ENCODE measurements around the gene CFAP210. TPM values are rescaled to one million over a fixed set of nuclear protein-coding genes. Genes with fewer than 3 reads are reported as not detected.

CFAP210 gene
- total RNA-seq, 4 donors from 2014 or later = not detected

- no peak for DNase-seq
- Histone ChIP-seq H3K36me3 (no peaks in the 10 kb centered on the region), H3K4me3 (no peak overlapping the region), H3K4me1 (no peaks in the 10 kb centered on the region), H3K9me3 (no peaks in the 10 kb centered on the region), H3K27me3 (peaks cover 0 to 6% (median 0%) of the 10 kb centered on the region in 4 donors), H3K27ac (no peak overlapping the region)
- intact Hi-C loops (cut with DNase I) = no loop called here
- WGBS, 2 donors = 40 to 83% methylated on average over 1 of the region's 1 CpG
- TF ChIP-seq POLR2A (IDR thresholded peaks at IDR 0.05) (no peak), CTCF (IDR thresholded peaks at IDR 0.05) (no peak)
These were observed 34.9 kb downstream of the CFAP210 start for GRCh38 chr2:169659320-169659719.

GRCh38 chr2:169658877-169659276, 35.3 kb downstream of the CFAP210 start:
- Histone ChIP-seq H3K36me3 (no peaks in the 10 kb centered on the region), H3K9me3 (no peaks in the 10 kb centered on the region), H3K4me3 (no peak overlapping the region), H3K4me1 (no peaks in the 10 kb centered on the region), H3K27me3 (peaks cover 0 to 6% (median 0%) of the 10 kb centered on the region in 4 donors), H3K27ac (no peak overlapping the region)
- intact Hi-C loops (cut with DNase I) = no loop called here
- WGBS, 2 donors = 100% methylated on average over 1 of the region's 1 CpG
- DNase-seq = no peak
- no peak for TF ChIP-seq CTCF (IDR thresholded peaks at IDR 0.05)
- no peak for TF ChIP-seq POLR2A (IDR thresholded peaks at IDR 0.05)

GRCh38 chr2:169656164-169656563, 38.0 kb downstream of the CFAP210 start:
- Histone ChIP-seq H3K27ac (no peak overlapping the region), H3K27me3 (peaks cover 0 to 16% (median 0%) of the 10 kb centered on the region in 4 donors), H3K4me3 (no peak overlapping the region), H3K36me3 (no peaks in the 10 kb centered on the region), H3K9me3 (no peaks in the 10 kb centered on the region), H3K4me1 (no peaks in the 10 kb centered on the region)
- no peak for DNase-seq
- intact Hi-C loops (cut with DNase I) = no loop called here
- TF ChIP-seq POLR2A (IDR thresholded peaks at IDR 0.05) (no peak), CTCF (IDR thresholded peaks at IDR 0.05) (no peak)
- WGBS, 2 donors = 64 to 65% methylated on average over 3 of the region's 3 CpGs

GRCh38 chr2:169653636-169654035, 40.6 kb downstream of the CFAP210 start:
- WGBS, 2 donors = 55 to 62% methylated on average over 3 of the region's 3 CpGs
- no peak overlapping the region for H3K27ac ChIP-seq
- no peaks in the 10 kb centered on the region for H3K4me1 ChIP-seq
- no peaks in the 10 kb centered on the region for H3K9me3 ChIP-seq
- TF ChIP-seq CTCF (IDR thresholded peaks at IDR 0.05) (no peak), POLR2A (IDR thresholded peaks at IDR 0.05) (no peak)
- intact Hi-C loops (cut with DNase I) = no loop called here
- H3K4me3 ChIP-seq = no peak overlapping the region
- peaks cover 0 to 16% (median 0%) of the 10 kb centered on the region in 4 donors for H3K27me3 ChIP-seq
- no peak for DNase-seq
- no peaks in the 10 kb centered on the region for H3K36me3 ChIP-seq

GRCh38 chr2:169649278-169649677, 44.9 kb downstream of the CFAP210 start:
- TF ChIP-seq CTCF (IDR thresholded peaks at IDR 0.05) (no peak), POLR2A (IDR thresholded peaks at IDR 0.05) (no peak)
- no peaks in the 10 kb centered on the region for H3K9me3 ChIP-seq
- no peak overlapping the region for H3K4me3 ChIP-seq
- WGBS, 2 donors = 40 to 55% methylated on average over 1 of the region's 1 CpG
- intact Hi-C loops (cut with DNase I) = no loop called here
- H3K36me3 ChIP-seq = no peaks in the 10 kb centered on the region
- DNase-seq = no peak
- peaks cover 0 to 11% (median 0%) of the 10 kb centered on the region in 4 donors for H3K27me3 ChIP-seq
- no peaks in the 10 kb centered on the region for H3K4me1 ChIP-seq
- no peak overlapping the region for H3K27ac ChIP-seq
